Neuron (in vitro differentiated cells): ENCODE results near the gene CENPU.

Experiments
- H2AFZ ChIP-seq: one replicate; pipeline ENCODE4 v1.6.1; 2013; ENCODE audit warnings: low read depth, mild to moderate bottlenecking, inconsistent platforms, low read length, moderate library complexity
- H3K27me3 ChIP-seq: one replicate; pipeline ENCODE4 v1.6.1; 2013; ENCODE audit warnings: low read length; ENCODE audit not compliant: insufficient read depth
- H3K36me3 ChIP-seq: one replicate; pipeline ENCODE4 v1.6.1; 2013; ENCODE audit warnings: low read length; ENCODE audit not compliant: insufficient read depth
- H3K4me1 ChIP-seq: one replicate; pipeline ENCODE4 v1.6.1; 2013; ENCODE audit warnings: low read length; ENCODE audit not compliant: insufficient read depth
- H3K4me3 ChIP-seq: 2 replicates; pipeline ENCODE4 v1.5.1; 2013; ENCODE audit warnings: mild to moderate bottlenecking, low read length, moderate library complexity
- H3K9me3 ChIP-seq: one replicate; pipeline ENCODE4 v1.6.1; 2013; ENCODE audit warnings: low read length

The CENPU gene

GRCh38 chr4:184722798-184723197 is 11.1 kb downstream of the CENPU start:
- Histone ChIP-seq H2AFZ (no peak overlapping the region), H3K4me1 (no peaks in the 10 kb centered on the region), H3K4me3 (no peak overlapping the region), H3K36me3 (peaks cover 80% of the 10 kb centered on the region), H3K27me3 (no peaks in the 10 kb centered on the region), H3K9me3 (peaks cover 7% of the 10 kb centered on the region)

GRCh38 chr4:184721254-184721653 is 12.6 kb downstream of the CENPU start:
- peaks cover 1% of the 10 kb centered on the region for H3K9me3 ChIP-seq
- H3K4me1 ChIP-seq: no peaks in the 10 kb centered on the region
- no peak overlapping the region for H3K4me3 ChIP-seq
- H3K36me3 ChIP-seq: peaks cover 80% of the 10 kb centered on the region
- no peak overlapping the region for H2AFZ ChIP-seq
- no peaks in the 10 kb centered on the region for H3K27me3 ChIP-seq

- H3K9me3 ChIP-seq: peaks cover 1% of the 10 kb centered on the region
- H3K27me3 ChIP-seq: no peaks in the 10 kb centered on the region
- H2AFZ ChIP-seq: no peak overlapping the region
- H3K4me1 ChIP-seq: no peaks in the 10 kb centered on the region
- H3K36me3 ChIP-seq: peaks cover 76% of the 10 kb centered on the region
- H3K4me3 ChIP-seq: no peak overlapping the region
Observed at GRCh38 chr4:184719407-184719806, 14.5 kb downstream of the CENPU start.

DNA sequence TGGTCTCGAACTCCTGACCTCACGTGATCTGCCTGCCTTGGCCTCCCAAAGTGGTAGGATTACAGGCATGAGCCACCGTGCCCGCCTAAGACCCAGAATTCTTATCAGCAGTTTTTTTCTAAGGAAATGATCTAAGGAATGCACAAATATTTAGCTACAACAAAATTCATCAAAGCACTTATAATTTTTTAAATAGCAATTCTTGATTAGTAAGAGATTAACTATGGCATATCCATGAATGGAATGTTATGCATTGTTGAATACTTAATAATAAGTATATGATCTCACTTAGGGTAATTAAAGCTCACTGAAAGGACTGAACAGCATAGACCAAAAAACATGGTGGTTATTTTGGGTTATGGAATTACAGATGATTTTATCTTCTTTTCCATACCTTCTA is 18.4 kb downstream of the CENPU start:
- Histone ChIP-seq H3K27me3 (no peaks in the 10 kb centered on the region), H3K4me1 (no peaks in the 10 kb centered on the region), H3K36me3 (peaks cover 77% of the 10 kb centered on the region), H3K4me3 (no peak overlapping the region), H2AFZ (no peak overlapping the region), H3K9me3 (no peaks in the 10 kb centered on the region)

GRCh38 chr4:184713887-184714286 is 20.0 kb downstream of the CENPU start:
- no peak overlapping the region for H3K4me3 ChIP-seq
- no peaks in the 10 kb centered on the region for H3K4me1 ChIP-seq
- H3K9me3 ChIP-seq: no peaks in the 10 kb centered on the region
- no peaks in the 10 kb centered on the region for H3K27me3 ChIP-seq
- H3K36me3 ChIP-seq: peaks cover 72% of the 10 kb centered on the region
- H2AFZ ChIP-seq: no peak overlapping the region

DNA sequence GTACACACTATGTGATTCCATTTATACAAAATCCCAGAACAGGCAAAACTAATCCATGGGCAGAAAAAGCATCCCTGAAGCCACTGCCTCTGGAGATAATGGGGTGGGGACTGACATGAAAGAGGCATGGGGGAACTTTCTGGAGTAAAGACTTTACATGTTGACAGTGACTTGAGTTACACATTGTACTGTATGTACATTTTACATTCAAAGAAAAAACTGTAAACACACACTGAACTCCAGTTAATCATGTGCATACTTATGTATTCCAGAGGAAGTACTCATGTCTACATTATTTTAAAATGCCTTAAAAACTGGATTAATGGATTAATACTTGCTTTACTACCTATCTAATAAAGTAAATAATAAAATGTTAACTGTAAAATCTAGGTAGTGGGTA is 21.6 kb downstream of the CENPU start:
- Histone ChIP-seq H3K4me1 (no peaks in the 10 kb centered on the region), H3K4me3 (no peak overlapping the region), H3K9me3 (no peaks in the 10 kb centered on the region), H3K36me3 (peaks cover 71% of the 10 kb centered on the region), H2AFZ (no peak overlapping the region), H3K27me3 (no peaks in the 10 kb centered on the region)

- H3K27me3 ChIP-seq: no peaks in the 10 kb centered on the region
- H3K4me1 ChIP-seq: no peaks in the 10 kb centered on the region
- no peak overlapping the region for H2AFZ ChIP-seq
- H3K4me3 ChIP-seq: no peak overlapping the region
- H3K36me3 ChIP-seq: peaks cover 83% of the 10 kb centered on the region
- no peaks in the 10 kb centered on the region for H3K9me3 ChIP-seq
Observed at GRCh38 chr4:184706453-184706852, 27.4 kb downstream of the CENPU start.

DNA sequence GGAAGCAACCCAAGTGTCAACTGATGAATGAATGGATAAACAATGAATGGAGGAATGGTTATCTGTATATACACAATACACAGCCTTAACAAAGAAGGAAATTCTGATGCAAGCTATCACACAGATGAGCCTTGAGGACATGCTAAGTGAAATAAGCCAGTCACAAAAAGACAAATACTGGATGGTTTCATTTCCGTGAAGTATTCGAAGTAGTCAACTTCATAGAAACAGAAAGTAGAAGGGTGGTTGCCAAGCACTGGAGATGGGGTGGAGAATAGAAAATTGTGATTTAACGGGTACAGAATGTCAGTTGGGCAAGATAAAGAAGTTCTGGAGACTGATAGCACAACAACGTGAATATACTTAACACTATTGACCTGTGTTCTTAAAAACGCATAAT is 28.2 kb downstream of the CENPU start:
- no peaks in the 10 kb centered on the region for H3K9me3 ChIP-seq
- no peak overlapping the region for H3K4me3 ChIP-seq
- no peak overlapping the region for H2AFZ ChIP-seq
- H3K36me3 ChIP-seq: peaks cover 83% of the 10 kb centered on the region
- H3K27me3 ChIP-seq: no peaks in the 10 kb centered on the region
- H3K4me1 ChIP-seq: no peaks in the 10 kb centered on the region

GRCh38 chr4:184702114-184702513 is 31.8 kb downstream of the CENPU start:
- H3K36me3 ChIP-seq: peaks cover 74% of the 10 kb centered on the region
- no peaks in the 10 kb centered on the region for H3K9me3 ChIP-seq

GRCh38 chr4:184699941-184700340 is 34.0 kb downstream of the CENPU start:
- no peak overlapping the region for H2AFZ ChIP-seq
- H3K4me1 ChIP-seq: no peaks in the 10 kb centered on the region
- no peak overlapping the region for H3K4me3 ChIP-seq
- H3K36me3 ChIP-seq: peaks cover 73% of the 10 kb centered on the region
- no peaks in the 10 kb centered on the region for H3K27me3 ChIP-seq
- no peaks in the 10 kb centered on the region for H3K9me3 ChIP-seq

More at GRCh38 chr4:184702114-184702513, 31.8 kb downstream of the CENPU start:
- Histone ChIP-seq H3K4me3 (no peak overlapping the region), H2AFZ (no peak overlapping the region), H3K27me3 (no peaks in the 10 kb centered on the region), H3K4me1 (no peaks in the 10 kb centered on the region)

- Histone ChIP-seq H3K9me3 (no peaks in the 10 kb centered on the region), H3K4me3 (no peak overlapping the region), H3K36me3 (peaks cover 76% of the 10 kb centered on the region), H2AFZ (no peak overlapping the region), H3K27me3 (no peaks in the 10 kb centered on the region), H3K4me1 (no peaks in the 10 kb centered on the region)
Observed at GRCh38 chr4:184697956-184698355, 35.9 kb downstream of the CENPU start.

GRCh38 chr4:184695178-184695896 is 38.6 kb downstream of the CENPU start:
- Histone ChIP-seq H3K4me1 (no peaks in the 10 kb centered on the region), H3K36me3 (peaks cover 61% of the 10 kb centered on the region), H2AFZ (no peak overlapping the region), H3K4me3 (no peak overlapping the region), H3K9me3 (no peaks in the 10 kb centered on the region), H3K27me3 (no peaks in the 10 kb centered on the region)

GRCh38 chr4:184694412-184694956 is 39.4 kb downstream of the CENPU start:
- Histone ChIP-seq H3K27me3 (no peaks in the 10 kb centered on the region), H3K36me3 (peaks cover 57% of the 10 kb centered on the region), H3K4me3 (no peak overlapping the region)

DNA sequence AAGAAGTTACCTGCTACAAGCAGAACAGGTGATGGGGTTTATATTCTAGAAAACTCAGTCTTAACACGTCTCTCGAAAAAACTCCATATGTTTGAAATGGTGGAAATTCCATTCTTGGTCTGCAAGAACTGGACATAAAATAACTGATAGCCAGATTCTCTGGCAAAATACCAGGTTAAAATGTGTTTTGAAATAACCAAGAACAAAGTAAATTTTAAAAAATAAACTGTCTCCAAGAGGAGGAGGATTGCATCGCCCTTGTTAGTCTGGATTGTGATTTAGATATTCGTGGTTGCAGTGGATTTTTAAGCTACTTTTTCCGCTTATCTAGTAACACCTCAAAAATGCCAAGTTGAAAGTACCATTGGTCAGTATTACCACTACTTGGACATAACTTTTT is 40.8 kb downstream of the CENPU start:
- Histone ChIP-seq H3K27me3 (no peaks in the 10 kb centered on the region), H2AFZ (no peak overlapping the region), H3K36me3 (peaks cover 56% of the 10 kb centered on the region)

More at GRCh38 chr4:184694412-184694956, 39.4 kb downstream of the CENPU start:
- Histone ChIP-seq H3K9me3 (no peaks in the 10 kb centered on the region), H2AFZ (no peak overlapping the region), H3K4me1 (no peaks in the 10 kb centered on the region)

More for the DNA sequence above, 40.8 kb downstream of the CENPU start:
- Histone ChIP-seq H3K9me3 (no peaks in the 10 kb centered on the region), H3K4me3 (no peak overlapping the region), H3K4me1 (no peaks in the 10 kb centered on the region)
